Activated CD4-positive, CD25-positive, alpha-beta regulatory T cell (primary cell): ENCODE results near the gene TANK.
"Not testable (repeated sequence)": the region's sequence is repeated elsewhere in the genome, so short reads cannot be mapped to it uniquely, and the experiment has no call there.

Experiments
- DNase-seq, 4 experiments: peaks; one replicate each; lab custom pipeline; 2025; lab: John Stamatoyannopoulos, UW

Gene TANK

DNA sequence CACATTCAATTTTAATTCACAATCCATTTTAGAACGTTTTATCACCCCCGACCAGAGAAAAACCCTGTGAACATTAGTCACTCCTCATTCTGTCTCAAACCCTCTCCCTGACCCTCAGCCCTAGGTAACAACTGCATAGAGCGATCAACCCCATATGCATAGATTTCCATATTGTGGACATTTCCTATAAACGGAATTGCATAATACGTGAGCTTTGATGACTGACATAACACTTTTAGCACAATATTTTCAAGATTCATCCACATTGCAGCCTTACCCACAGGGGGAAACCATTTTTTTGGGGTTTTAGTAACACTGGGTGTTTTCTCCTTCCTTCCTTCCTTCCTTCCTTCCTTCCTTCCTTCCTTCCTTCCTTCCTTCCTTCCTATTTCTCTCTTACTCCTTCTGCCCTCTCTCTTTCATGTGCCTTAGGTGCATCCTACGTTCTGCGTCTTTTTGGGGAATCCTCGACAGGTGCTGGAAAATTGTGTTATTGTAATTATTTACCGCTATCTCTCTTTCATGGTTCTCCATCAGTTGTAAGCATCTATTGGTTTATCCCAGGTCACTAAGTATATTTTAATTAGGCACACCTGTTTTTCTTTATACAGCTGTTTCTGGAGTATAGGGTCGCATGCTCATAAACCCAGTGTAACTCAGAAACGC is 118.5 kb downstream of the TANK start:
- not testable (repeated sequence) for DNase-seq

DNA sequence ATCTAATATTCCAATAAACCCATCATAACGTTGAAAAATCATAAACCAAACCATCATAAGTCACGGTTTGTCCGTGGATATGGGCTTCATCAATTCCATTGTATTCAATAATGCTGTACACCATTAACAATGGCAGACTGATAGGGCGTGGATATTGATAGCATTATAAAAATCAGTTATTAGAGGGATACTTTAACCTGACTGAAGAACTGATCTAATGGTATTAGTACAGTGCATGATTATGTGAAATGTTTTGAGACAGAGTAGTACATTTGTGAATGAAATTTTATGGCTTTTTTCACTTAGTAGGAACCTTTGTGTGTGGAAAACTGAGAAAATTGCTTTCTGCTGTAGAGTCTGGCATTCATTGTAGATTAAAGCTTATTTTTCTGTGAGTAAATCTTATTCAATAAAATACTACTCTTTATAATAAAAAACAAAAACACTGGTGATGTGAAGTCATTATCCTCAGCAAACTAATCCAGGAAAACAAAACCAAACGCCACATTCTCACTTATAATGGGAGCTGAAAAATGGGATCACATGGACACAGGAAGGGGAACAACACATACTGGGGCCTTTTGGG is 119.1 kb downstream of the TANK start:
- DNase-seq, result not testable (repeated sequence)

DNA sequence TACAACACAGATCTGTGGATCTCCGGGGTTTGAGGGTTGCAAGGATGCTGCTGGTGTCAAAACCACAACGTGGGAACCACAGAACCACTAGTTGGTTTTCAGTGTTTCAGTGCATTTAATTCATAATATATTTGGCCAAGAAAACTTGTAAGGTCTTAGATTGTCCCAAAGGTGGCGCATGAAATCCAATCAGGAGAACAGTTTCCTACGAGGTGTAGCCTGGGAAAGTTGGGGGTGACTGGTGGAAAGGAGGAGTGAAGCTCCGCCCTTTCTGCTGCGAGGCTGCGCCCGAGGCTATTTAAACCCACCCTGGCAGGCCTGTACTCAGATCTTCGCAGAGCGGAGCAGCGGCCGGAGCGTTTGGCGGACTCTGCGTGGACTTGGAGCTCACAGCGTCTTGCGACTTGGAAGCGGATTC is 120.7 kb downstream of the TANK start:
- not testable (repeated sequence) for DNase-seq

DNA sequence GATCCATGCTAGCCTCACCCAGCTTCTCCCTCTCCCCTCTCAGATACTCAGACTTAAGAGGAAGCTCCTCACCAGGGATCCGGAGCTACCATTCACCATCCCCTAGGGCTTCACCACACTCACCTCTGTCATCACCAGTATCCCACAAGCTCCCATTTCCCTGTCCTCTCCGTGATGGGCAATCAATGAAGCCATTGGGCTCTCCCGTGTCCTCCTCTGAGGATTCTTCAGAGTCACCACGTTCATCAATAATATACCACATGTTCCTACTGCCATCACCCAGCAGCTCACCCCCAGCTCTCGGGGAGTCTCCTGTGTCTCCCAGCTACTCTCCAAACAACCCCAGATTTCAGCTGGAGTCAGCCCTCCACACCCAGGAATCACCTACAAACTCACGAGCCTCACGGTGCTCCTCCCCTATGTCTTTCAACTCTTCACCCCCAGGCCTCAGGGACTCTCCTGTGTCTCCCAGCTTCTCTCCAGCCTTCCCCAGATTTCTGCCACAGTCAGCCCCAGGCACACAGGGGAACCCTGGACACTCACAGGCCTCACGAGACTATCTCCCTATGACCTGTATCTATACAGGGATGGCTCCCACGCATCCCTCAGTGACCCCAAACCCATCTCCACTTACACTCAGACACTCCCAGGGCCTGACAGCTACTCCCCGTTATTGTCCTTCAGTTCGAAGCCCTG is 121.5 kb downstream of the TANK start:
- not testable (repeated sequence) for DNase-seq

DNA sequence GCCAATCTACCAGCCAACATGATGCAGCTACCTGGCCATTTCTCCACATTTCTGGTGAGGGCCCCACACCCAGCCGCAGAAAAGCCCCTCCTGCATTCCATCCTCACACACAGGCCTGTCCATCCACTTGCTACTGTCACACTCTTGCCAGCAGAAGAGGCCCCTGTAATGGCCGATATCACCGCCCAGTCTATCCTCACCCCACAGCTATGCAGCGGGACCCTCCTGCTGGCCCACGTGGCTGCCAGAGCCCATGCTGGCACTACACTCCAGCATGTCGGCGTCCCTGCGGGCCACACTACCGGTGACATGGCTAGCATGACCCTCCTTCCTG is 122.0 kb downstream of the TANK start:
- DNase-seq, result not testable (repeated sequence)

DNA sequence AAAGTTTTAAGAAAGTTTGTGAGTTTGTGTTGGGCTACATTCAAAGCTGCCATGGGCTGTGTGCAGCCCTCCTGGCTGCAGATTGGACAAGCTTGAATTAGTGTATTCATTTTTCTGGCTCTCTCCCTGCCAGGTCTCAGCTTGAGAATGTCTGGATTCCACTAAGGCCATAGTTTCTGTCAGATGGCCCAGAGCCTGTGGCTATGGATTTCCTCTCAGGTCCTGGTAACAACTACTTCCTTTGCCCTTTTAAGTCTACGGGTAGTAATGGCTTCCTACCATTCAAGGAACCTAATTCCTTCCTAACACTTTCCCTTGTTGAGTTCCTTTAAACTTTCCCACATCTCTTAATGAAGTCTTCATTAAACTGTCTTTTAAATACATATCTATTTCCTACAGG is 123.7 kb downstream of the TANK start:
- DNase-seq, result no peak
